ENCODE data around the gene PRB2.

GRCh38 chr12:11412731-11413130 is 17.4 kb upstream of the PRB2 start:
- TF ChIP-seq POLR2AphosphoS5 (IDR thresholded peaks at IDR 0.05) (no peak), CTCF (IDR thresholded peaks at IDR 0.05) (no peak), POLR2A (IDR thresholded peaks at IDR 0.05) (no peak)
